ENCODE data around the gene MPDZ.

MPDZ gene

DNA sequence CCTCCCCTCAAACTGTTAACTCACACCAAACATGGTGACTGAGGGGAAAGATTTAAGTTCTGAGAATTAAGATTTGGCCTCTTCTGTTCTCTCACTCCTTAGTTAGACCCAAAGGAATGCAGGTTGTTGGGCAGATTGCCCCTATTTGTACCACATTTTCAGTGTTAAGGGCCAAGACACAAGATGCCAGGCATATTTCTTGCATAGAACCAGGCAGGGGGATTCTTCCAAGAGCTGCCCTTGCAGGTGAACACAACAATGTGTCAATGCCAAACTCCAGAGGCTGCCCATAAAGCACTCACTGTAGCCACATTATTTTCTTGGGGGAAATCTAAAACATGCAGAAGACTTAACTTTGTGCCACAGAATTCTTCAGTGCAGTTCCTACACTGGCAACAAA is 14.7 kb downstream of the MPDZ start:
- TF ChIP-seq, protein P1, sequence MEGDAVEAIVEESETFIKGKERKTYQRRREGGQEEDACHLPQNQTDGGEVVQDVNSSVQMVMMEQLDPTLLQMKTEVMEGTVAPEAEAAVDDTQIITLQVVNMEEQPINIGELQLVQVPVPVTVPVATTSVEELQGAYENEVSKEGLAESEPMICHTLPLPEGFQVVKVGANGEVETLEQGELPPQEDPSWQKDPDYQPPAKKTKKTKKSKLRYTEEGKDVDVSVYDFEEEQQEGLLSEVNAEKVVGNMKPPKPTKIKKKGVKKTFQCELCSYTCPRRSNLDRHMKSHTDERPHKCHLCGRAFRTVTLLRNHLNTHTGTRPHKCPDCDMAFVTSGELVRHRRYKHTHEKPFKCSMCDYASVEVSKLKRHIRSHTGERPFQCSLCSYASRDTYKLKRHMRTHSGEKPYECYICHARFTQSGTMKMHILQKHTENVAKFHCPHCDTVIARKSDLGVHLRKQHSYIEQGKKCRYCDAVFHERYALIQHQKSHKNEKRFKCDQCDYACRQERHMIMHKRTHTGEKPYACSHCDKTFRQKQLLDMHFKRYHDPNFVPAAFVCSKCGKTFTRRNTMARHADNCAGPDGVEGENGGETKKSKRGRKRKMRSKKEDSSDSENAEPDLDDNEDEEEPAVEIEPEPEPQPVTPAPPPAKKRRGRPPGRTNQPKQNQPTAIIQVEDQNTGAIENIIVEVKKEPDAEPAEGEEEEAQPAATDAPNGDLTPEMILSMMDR (IDR thresholded peaks at IDR 0.05; ENCODE audit: insufficient read depth, missing control alignments): no peak
- FAIRE-seq: no peak
- DNase-seq (ENCODE audit: insufficient read length, low spot score): no peak

DNA sequence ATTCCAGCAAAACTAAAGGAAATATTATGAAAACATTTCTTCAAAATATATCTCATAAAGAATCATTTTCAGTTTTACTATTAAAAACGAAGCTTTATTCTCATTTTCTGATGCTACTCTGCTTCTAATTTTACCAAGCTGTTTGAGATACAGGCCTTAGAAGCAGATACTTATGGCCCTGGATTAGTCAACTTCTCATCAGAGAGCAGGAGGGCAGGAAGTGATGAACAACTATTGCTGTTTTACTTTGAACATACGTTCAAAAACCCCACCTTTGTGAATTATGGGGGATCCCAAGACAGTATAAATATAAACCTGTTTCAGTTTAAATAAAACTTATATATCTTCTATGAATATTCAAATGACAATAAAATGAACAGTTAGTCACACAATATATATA is 16.0 kb downstream of the MPDZ start:
- TF ChIP-seq, protein P1 (IDR thresholded peaks at IDR 0.05; ENCODE audit: insufficient read depth, missing control alignments): no peak
- DNase-seq (ENCODE audit: insufficient read length, low spot score) (no peak), FAIRE-seq (no peak)

DNA sequence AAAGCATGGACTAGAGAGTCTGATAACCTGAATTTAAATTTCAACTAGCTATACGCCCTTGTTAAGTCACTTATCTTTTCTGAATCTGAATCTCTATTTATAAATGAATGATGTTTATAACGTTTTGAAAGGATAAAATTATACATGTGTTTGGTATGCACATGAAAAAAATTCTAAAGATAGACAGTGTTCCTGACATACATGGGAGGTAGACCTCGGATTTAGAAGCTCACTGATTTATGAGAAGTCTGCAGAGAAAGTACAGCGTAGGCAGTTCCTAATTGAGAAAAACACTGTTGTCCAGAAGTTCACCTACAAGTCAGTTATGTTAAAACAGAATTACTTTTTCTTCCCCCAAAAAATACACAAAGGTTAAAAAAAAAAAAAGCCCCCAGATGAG is 26.6 kb downstream of the MPDZ start:
- no peak for FAIRE-seq
- TF ChIP-seq, protein P1 (IDR thresholded peaks at IDR 0.05; ENCODE audit: insufficient read depth, missing control alignments): no peak

DNA sequence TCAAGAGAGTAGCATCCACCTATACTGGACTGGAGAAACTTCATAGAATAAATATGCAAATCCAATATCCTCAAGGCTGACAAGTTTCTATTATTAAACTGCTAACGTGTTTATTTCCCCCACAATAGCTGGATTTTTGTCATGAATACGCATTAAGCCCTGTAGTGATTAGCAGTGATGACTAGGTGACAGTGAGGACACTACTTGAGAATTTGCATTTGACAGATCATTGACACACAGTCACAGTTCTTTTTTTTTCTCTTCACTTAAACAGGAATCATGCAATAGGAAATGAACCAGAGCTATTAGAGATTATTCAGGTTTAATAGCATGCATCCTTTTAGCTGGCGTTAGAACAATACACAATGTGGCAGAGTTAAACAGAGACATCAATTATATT is 35.3 kb downstream of the MPDZ start:
- DNase-seq (ENCODE audit: insufficient read length, low spot score) (no peak), FAIRE-seq (peak; percentile 56)
- TF ChIP-seq, protein P1 (IDR thresholded peaks at IDR 0.05; ENCODE audit: insufficient read depth, missing control alignments): no peak

More for the DNA sequence above, 26.6 kb downstream of the MPDZ start:
- no peak for DNase-seq (ENCODE audit: insufficient read length, low spot score)

DNA sequence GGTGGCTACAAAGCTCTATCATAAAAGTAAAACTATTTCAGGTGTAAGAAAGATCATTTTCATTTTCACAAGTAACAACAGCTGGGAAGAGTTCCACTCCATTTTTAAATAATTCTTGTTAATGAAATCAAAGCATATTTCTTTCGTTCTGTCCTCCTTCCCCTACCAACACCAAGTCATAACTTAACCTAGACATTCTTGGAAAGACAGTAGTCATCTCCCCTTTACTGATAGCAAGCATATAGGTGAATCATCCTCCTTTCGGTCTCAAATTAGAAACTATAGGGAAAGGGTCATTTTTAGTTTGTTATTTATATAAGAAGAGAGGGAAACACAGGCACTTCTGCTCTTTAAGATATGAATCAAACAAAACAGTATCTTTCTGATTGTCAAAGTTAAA is 38.2 kb downstream of the MPDZ start:
- FAIRE-seq (no peak), DNase-seq (ENCODE audit: insufficient read length, low spot score) (no peak)
- TF ChIP-seq, protein P1 (IDR thresholded peaks at IDR 0.05; ENCODE audit: insufficient read depth, missing control alignments): no peak

DNA sequence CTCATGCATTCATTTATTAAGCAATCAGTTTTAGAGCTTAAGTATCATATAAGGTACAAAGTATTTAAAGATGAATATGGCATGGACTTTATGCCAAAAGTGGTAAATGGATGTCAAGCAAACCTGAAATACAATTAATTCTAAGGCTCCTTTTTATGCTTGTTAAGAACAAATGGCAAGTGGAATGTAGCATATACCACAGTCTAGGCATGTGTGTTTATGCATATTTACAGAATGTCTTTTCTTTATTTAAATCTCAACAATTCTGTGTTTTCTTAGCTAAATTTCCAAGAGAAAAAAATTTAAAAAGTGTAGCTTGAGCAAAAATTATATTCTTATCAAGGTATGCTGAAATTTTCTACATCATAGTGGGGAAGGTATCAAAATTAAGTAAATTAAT is 39.8 kb downstream of the MPDZ start:
- DNase-seq (ENCODE audit: insufficient read length, low spot score) (no peak), FAIRE-seq (no peak)
- TF ChIP-seq, protein P1 (IDR thresholded peaks at IDR 0.05; ENCODE audit: insufficient read depth, missing control alignments): no peak

DNA sequence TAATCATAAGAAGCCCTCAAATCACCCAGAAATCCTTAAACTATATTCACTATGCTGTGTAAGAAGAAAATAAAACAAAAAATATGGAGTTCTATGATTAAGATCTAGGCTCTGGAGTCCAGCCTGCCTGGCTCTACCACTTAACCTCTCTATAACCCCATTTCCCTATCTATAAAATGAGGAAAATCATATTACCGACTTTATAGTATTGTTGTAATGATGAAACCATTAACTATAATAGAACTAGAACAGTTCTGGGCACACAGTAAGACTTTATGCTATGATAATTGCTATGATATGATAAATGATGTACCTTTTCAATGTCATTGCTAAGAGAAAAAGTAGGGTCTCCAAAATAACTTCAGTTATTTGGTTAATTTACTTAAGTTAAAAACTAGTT is 40.3 kb downstream of the MPDZ start:
- FAIRE-seq (no peak), DNase-seq (ENCODE audit: insufficient read length, low spot score) (no peak)
- TF ChIP-seq, protein P1 (IDR thresholded peaks at IDR 0.05; ENCODE audit: insufficient read depth, missing control alignments): no peak
